T-helper 17 cell (primary cell): ENCODE results near the gene TMEM39B. TPM values are rescaled to one million over a fixed set of nuclear protein-coding genes. Genes with fewer than 3 reads are reported as not detected.
A peak's percentile ranks its signal among the peaks of the same experiment; 100 is the strongest.
"Not testable (repeated sequence)": the region's sequence is repeated elsewhere in the genome, so short reads cannot be mapped to it uniquely, and the experiment has no call there.

Experiments
- ATAC-seq: fragments of 150-1000 bp; cut with Tn5 transposase; 2 replicates; pipeline ENCODE4 v1.10.0; 2021; ENCODE audit warnings: mild to moderate bottlenecking, moderate library complexity
- DNase-seq, 3 donors: peaks; one replicate each; pipeline versions ENCODE4 v3.0.0 to v3.0.0-alpha.2; 2020 to 2021
- H3K9me3 ChIP-seq: one replicate; pipeline ENCODE4 v1.7.0; 2013; ENCODE audit warnings: low read length, mild to moderate bottlenecking; ENCODE audit not compliant: control insufficient read depth, poor library complexity, severe bottlenecking
- H3K27ac Mint-ChIP-seq: one replicate; pipeline ENCODE4 v1.8.0; 2022; ENCODE audit warnings: mild to moderate bottlenecking, moderate library complexity, mixed read lengths
- H3K27me3 Mint-ChIP-seq: one replicate; pipeline ENCODE4 v1.8.0; 2022; ENCODE audit warnings: mixed read lengths
- H3K36me3 Mint-ChIP-seq: one replicate; pipeline ENCODE4 v1.8.0; 2022; ENCODE audit warnings: low read depth, mixed read lengths
- H3K4me1 Mint-ChIP-seq: one replicate; pipeline ENCODE4 v1.8.0; 2022; ENCODE audit warnings: mild to moderate bottlenecking, mixed read lengths
- H3K4me3 Mint-ChIP-seq: one replicate; pipeline ENCODE4 v1.8.0; 2022; ENCODE audit warnings: mild to moderate bottlenecking, moderate library complexity, mixed read lengths
- total RNA-seq, 4 donors: library from RNA in 2 of 4; stranded (reverse) in 2 of 4; gene quantifications; one replicate each; pipeline ENCODE4 v1.2.3 and lab custom pipeline; 2022 to 2026

Gene TMEM39B
- total RNA-seq, 2 donors from 2014 or later, result 15.8 to 16.7 TPM

DNA sequence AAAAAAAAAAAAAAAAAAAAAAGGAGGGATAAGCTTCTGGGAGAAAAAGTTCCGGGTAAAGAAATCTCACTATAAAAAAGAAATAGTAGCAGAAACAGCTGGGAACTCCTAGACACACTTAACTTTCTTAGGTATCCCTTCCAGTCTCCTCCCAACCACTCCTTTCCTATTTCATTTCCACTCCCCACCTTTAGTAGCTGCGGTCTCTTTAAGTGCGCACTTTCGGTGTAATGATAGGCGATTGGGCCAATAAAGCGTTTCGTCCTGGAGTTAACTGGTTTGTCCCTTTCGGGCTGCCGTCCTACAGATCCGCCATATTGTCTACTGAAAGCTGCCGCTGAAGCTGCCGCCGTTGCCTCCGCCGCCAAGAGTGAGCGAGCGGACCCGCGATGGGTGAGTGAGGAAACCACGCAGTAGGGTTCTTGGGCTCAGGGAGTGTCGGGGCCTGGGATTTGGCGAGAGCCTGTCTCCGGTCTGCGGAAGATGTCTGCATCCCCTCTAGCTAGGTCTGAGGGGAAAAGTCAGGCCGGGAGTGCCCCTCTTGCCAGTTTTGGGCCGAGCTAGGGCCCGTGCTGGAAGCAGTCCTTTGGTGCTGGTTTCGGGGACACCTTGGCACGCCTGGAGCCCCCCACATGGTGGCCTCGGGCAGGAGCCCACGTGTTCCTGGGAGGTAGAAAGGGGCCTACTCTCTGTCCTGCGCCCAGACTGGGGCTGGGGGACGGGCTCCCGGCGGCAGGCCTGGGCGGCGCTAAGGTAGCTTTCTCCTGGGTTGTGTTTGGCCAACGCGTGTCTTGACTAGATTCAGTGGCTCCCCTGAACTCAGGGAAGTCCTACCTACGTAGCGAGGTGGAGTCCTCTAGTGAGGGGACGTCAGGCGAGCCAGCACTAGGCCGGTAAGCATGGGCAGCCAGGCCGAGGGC, 35.3 kb downstream of the TMEM39B start, which contains the start of gene KPNA6:
Gene KPNA6 (plus strand): TSS at position 315 of the 920 bp plus-strand sequence. CDS start 75 bp downstream, at position 390.
- Mint-ChIP-seq H3K36me3 (peaks cover 2% of the 10 kb centered on the region), H3K27ac (peak within 1 kb of the TSS; percentile 96), H3K4me1 (peaks cover 36% of the 10 kb centered on the region), H3K4me3 (peak within 1 kb of the TSS; percentile 98), H3K27me3 (no peaks in the 10 kb centered on the region)
- peak; percentile 87 for ATAC-seq
- no peaks in the 10 kb centered on the region for H3K9me3 ChIP-seq
- DNase-seq, result peak; percentile 76 to 86 (median 82)

DNA sequence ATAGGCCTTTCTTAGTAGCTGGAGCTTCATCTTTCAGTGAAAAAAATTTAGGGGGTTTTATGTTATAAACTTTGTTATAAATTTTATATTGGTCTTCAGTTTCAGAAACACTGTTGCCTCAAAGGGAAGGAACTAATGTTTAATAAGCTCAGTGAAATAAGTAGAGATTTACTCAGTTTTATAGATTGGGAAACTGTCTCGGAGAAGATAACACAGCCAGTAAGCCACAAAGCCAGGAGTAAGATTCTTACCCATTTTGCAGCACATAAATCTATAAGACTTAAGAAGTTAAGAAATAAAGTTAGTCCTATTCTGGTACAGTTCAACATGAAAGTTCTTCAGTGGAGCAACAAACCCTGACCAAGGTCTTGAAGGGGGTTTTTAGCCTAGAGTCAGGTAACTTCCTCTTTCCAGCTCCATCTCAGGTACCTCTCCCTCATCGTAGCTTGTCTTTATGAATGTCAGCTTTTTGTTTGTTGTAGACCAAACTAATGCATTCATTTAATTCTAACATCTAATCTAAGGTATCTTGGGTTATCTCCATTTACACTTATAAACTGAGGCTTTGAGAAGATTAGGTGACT, 38.4 kb downstream of the TMEM39B start:
- peaks cover 2% of the 10 kb centered on the region for H3K36me3 Mint-ChIP-seq
- H3K27me3 Mint-ChIP-seq, result no peaks in the 10 kb centered on the region
- DNase-seq (no peak), ATAC-seq (no peak)
- H3K4me1 Mint-ChIP-seq, result peaks cover 46% of the 10 kb centered on the region
- peak overlapping the region; percentile 19 for H3K4me3 Mint-ChIP-seq
- H3K9me3 ChIP-seq, result no peaks in the 10 kb centered on the region
- peak overlapping the region; percentile 96 for H3K27ac Mint-ChIP-seq

DNA sequence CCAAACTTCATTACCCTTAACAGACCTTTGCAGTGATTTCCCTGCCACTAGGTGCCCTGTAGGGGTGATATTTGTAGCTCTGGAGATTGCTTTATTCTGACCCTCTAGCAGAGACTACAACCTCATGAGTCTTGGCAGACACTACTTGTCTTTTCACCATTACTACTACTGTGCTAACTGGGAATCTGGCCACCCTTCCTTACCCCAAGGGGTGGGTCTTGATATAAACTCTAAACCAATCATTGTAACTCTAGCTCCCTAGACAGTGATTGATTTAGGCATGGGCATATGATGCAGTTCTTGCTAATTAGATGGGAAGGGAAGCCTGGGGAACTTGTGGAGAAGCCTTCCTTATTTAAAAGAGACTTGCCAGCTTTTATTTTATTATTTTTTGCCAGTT, 39.0 kb downstream of the TMEM39B start:
- DNase-seq (no peak), ATAC-seq (no peak)
- no peaks in the 10 kb centered on the region for H3K9me3 ChIP-seq
- no peak overlapping the region for H3K4me3 Mint-ChIP-seq
- H3K27ac Mint-ChIP-seq, result peak overlapping the region; percentile 96
- no peaks in the 10 kb centered on the region for H3K27me3 Mint-ChIP-seq
- peaks cover 2% of the 10 kb centered on the region for H3K36me3 Mint-ChIP-seq
- H3K4me1 Mint-ChIP-seq, result peaks cover 50% of the 10 kb centered on the region

DNA sequence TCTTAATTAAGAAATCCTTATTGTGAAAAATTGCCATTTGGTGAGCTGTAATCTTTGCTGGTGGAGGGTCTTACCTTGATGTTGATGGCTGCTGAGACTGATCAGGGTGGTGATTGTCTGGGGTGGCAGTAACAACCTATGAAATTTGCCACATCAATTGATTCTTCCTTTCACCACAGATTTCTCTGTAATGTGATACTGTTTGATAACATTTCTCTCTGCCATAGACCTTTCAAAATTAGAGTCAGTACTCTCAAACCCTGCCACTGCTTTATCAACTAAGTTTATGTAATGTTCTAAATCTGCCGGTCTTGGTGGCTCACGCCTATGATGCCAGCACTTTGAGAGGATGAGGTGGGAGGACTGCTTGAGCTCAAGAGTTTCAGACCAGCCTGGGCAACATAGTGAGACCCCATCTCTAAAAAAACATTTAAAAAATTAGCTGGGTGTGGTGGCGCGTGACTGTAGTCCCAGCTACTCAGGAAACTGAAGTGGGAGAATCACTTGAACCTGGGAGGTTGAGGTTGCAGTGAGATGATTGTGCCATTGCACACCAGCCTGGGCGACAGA, 40.2 kb downstream of the TMEM39B start:
- peaks cover 50% of the 10 kb centered on the region for H3K4me1 Mint-ChIP-seq
- no peaks in the 10 kb centered on the region for H3K27me3 Mint-ChIP-seq
- peak overlapping the region; percentile 39 for H3K4me3 Mint-ChIP-seq
- peaks cover 1% of the 10 kb centered on the region for H3K36me3 Mint-ChIP-seq
- peak overlapping the region; percentile 53 for H3K27ac Mint-ChIP-seq
- DNase-seq (no peak), ATAC-seq (peak; percentile 4)
- H3K9me3 ChIP-seq, result no peaks in the 10 kb centered on the region

DNA sequence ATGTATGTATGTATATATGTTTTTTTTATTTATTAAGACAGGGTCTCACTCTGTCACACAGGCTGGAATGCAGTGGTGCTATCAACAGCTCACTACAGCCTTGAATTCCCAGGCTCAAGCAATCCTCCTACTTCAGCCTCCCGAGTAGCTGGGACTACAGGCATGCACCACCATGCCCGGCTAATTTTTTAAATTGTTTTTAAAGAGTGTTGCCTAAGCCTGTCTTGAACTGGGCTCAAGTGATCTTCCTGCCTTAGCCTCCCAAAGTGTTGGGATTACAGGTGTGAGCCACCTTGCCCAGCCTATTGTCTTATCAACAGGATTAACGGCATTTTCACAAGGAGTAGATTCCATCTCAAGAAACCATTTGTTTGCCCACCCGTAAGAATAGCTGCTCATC, 40.7 kb downstream of the TMEM39B start:
- Mint-ChIP-seq H3K27ac (peak overlapping the region; percentile 53), H3K4me1 (peaks cover 54% of the 10 kb centered on the region)
- H3K9me3 ChIP-seq, ATAC-seq, H3K36me3 Mint-ChIP-seq, H3K27me3 Mint-ChIP-seq, DNase-seq, H3K4me3 Mint-ChIP-seq: not testable (repeated sequence)

DNA sequence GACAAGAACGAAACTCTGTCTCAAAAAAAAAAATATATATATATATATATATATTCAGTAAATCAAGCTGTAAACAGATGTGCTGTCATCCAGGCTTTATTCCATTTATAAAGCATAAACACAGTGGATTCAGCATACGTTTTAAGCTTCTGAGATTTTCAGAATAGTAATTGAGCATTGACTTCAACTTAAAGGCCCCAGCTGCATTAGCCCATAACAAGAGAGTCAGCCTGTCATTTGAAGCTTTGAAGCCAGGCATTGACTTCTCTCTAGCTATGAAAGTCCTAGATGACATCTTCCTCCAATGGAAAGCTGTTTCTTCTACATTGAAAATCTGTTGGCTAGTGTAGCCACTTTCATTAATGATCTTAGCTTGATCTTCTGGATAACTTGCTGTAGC, 41.7 kb downstream of the TMEM39B start:
- Mint-ChIP-seq H3K27ac (peak overlapping the region; percentile 62), H3K4me1 (peaks cover 46% of the 10 kb centered on the region)

DNA sequence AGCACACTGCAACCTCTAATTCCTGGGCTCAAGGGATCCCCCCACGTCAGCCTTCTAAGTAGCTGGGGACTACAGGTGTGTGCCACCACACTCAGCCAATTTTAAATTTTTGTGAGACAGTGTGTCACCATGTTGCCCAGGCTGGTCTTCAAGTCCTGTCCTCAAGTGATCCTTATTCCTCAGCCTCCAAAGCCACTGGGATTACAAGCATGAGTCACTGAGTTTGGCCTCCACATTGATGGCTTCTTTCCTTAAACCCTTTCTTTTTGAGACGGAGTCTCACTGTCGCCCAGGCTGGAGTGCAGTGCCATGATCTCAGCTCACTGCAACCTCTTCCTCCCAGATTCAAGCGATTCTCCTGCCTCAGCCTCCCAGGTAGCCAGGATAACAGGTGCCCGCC, 42.8 kb downstream of the TMEM39B start:
- Mint-ChIP-seq H3K4me3 (no peak overlapping the region), H3K4me1 (peaks cover 42% of the 10 kb centered on the region), H3K27me3 (no peaks in the 10 kb centered on the region), H3K36me3 (no peaks in the 10 kb centered on the region), H3K27ac (no peak overlapping the region)
- ATAC-seq (no peak), DNase-seq (no peak)
- no peaks in the 10 kb centered on the region for H3K9me3 ChIP-seq

More for the DNA sequence above, 41.7 kb downstream of the TMEM39B start:
- DNase-seq (no peak), ATAC-seq (no peak)
- Mint-ChIP-seq H3K4me3 (no peak overlapping the region), H3K27me3 (no peaks in the 10 kb centered on the region), H3K36me3 (no peaks in the 10 kb centered on the region)
- no peaks in the 10 kb centered on the region for H3K9me3 ChIP-seq

DNA sequence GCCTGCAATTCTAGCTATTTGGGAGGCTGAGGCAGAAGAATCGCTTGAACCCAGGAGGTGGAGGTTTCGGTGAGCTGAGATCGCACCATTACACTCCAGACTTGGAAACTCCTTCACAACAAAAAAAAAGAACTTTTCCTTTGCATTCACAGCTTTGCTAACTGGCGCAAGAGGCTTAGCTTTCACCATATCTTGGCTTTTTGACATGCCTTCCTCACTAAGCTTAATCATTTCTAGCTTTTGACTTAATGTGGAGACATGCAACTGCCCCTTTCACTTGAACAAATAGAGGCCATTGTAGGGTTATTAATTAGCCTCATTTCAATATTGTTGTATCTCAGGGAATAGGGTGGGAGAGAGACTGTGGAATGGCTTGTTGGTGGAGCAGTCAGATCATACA, 43.8 kb downstream of the TMEM39B start:
- Mint-ChIP-seq H3K4me1 (peaks cover 41% of the 10 kb centered on the region), H3K4me3 (no peak overlapping the region), H3K27me3 (no peaks in the 10 kb centered on the region), H3K36me3 (peaks cover 2% of the 10 kb centered on the region), H3K27ac (no peak overlapping the region)
- no peak for DNase-seq
- no peaks in the 10 kb centered on the region for H3K9me3 ChIP-seq
- no peak for ATAC-seq

DNA sequence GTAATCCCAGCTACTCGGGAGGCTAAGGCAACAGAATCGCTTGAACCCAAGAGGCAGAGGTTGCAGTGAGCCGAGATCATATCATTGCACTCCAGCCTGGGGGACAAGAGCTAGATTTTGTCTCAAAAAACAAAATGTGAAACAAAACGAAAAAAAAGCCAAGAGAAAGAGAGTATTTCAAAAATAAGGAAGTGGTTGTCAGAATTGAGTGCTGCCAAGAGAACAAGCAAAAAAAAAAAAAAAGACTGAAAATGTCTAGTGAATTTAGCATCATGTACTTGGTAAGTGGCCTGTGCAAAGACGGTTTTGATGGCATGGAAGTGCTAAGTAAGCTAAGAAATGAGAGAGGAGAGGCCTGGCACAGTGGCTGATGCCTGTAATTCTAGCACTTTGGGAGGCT, 49.4 kb downstream of the TMEM39B start:
- Mint-ChIP-seq H3K27me3 (no peaks in the 10 kb centered on the region), H3K36me3 (peaks cover 2% of the 10 kb centered on the region), H3K4me1 (peaks cover 34% of the 10 kb centered on the region), H3K27ac (peak overlapping the region; percentile 65), H3K4me3 (no peak overlapping the region)
- ATAC-seq, result no peak
- no peaks in the 10 kb centered on the region for H3K9me3 ChIP-seq
- no peak for DNase-seq

DNA sequence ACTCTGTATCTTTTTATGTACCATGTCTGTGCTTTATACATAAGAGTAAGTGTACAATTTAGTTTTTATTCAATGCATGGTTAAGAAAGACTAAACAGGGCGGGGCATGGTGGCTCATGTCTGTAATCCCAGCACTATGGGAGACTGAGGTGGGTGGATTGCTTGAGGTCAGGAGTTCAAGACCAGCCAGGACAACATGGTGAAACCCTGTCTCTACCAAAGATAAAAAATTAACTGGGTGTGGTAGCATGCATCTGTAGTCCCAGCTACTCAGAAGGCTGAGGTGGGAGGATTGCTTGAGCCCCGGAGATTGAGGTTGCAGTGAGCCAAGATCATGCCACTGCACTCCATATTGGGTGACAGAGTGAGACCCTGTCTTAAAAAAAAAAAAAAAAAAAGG, 50.6 kb downstream of the TMEM39B start:
- not testable (repeated sequence) for H3K27me3 Mint-ChIP-seq, H3K36me3 Mint-ChIP-seq, H3K27ac Mint-ChIP-seq, H3K4me3 Mint-ChIP-seq, ATAC-seq, DNase-seq, H3K9me3 ChIP-seq
- peaks cover 37% of the 10 kb centered on the region for H3K4me1 Mint-ChIP-seq

DNA sequence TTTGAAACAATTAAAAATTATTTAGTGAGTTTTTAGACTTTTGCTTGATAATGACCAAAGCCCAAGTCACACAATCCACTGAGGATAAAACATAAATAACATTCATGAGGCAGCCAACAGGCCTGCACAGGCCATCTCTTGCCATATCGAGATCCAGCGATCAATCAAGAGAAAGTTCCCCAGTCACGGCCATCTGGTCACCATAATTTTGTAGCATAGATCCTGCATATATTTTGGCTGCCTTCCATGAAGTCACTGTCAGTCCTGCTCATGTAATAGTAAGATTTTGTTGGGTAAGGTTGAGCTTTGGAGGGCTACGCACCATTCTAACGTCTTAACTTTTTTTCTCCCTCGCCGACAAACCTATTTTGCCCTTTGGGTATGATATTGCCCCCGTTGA, 52.6 kb downstream of the TMEM39B start:
- H3K36me3 Mint-ChIP-seq, result peaks cover 2% of the 10 kb centered on the region
- no peak for ATAC-seq
- H3K9me3 ChIP-seq, result no peaks in the 10 kb centered on the region
- no peaks in the 10 kb centered on the region for H3K27me3 Mint-ChIP-seq
- peaks cover 47% of the 10 kb centered on the region for H3K4me1 Mint-ChIP-seq
- H3K4me3 Mint-ChIP-seq, result no peak overlapping the region
- no peak overlapping the region for H3K27ac Mint-ChIP-seq
- no peak for DNase-seq

DNA sequence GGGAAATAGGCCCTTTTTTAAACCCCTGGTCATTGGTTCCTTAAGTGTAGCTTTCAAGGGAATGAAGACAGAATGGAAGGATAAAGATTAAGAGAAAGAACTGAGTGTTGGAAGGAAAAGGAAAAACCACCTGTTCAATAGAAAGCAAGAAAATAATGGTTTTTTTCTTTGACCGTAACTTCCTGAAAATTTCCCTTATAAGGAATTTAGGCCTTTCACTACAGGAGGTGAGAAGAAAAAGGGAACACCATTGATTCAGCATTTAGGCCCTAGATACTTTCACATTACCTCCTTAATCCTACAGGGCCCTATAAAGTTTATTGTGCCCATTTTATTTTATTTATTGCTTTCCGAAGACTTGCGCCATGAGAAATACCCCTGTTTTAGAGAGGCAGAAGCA, 54.0 kb downstream of the TMEM39B start:
- Mint-ChIP-seq H3K4me3 (no peak overlapping the region), H3K27ac (peak overlapping the region; percentile 47), H3K4me1 (peaks cover 39% of the 10 kb centered on the region), H3K36me3 (no peaks in the 10 kb centered on the region), H3K27me3 (no peaks in the 10 kb centered on the region)
- DNase-seq, result no peak
- no peaks in the 10 kb centered on the region for H3K9me3 ChIP-seq
- ATAC-seq, result no peak

DNA sequence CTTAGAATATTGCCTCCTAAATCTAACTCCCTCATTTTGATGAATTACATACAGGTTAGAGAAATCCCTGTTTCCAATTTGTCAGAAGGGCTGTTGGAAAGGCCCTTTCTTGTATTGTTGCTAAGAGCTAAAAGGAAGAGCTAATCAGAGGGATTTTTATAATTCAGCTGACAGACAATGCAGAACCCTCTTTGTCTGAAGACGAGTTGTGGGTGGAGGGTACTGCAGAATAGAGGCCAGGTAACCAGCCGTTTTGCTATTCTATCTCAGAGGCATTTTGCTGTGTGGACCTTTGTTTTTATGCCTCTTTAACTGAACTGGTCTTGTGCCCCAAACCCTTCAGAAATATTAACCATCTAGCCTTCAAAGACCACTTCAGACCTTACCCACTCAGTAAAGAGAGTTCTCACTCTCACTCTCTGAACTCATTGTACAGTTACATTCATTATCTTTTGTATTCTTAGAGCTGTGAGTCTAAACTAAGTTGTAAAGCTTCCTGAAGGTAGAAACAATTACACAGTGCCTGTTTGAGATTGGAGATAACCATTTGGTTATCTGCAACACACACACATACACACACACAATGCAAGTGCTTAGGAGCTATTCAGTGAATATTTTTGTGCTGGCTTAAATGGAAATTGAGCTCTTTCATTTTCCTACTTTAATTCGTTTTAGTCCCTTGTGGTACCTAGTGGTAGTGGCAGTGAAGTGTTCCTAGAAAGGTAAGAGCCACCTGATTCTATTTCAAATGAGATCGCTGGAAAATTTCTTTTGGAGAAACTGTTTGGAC, 54.9 kb downstream of the TMEM39B start:
- no peak for DNase-seq
- Mint-ChIP-seq H3K27me3 (no peaks in the 10 kb centered on the region), H3K4me1 (peaks cover 34% of the 10 kb centered on the region), H3K27ac (peak overlapping the region; percentile 47), H3K4me3 (no peak overlapping the region), H3K36me3 (no peaks in the 10 kb centered on the region)
- H3K9me3 ChIP-seq, result no peaks in the 10 kb centered on the region
- ATAC-seq, result peak; percentile 20
